GM21786 (cell line): Measurements from ENCODE around the gene YARS1.

Experiments used
- ATAC-seq: cut with Tn5 transposase; IDR thresholded peaks from one replicate; pipeline ENCODE4 v1.9.1; 2021; ENCODE audit not compliant: unreplicated experiment

Gene YARS1

DNA sequence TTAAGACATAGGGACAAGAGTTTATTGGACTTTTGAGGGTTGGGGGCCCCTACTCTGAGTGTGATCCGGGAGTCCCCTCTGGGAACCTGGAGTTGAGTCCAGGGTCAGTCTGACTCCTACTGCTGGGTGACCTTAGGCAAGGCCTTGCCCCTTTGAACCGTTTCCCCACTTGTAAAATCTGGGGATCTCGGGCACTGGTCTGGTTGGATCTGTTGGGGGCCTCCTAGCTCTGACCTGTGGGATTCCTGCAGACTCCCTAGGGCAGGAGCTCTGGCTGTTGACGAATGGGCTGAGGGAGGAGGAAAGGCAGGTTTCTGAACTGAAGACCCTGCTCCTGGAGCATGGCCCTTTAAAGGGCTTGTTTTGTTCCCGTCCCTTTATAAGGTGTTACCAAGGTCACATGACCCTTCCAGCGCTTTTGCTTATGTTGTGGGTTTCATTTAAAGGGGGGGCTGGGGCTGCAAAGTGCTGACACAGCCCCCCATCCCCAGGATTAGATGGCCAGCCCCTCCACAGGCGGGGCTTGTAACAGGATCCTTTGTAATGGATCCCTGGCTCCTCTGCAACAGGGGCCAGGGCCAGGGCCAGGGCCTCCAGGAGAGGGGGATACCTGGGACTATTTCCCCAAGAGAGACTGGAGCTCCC is 50.7 kb downstream of the YARS1 start:
- ATAC-seq, result no peak

GRCh38 chr1:32765570-32766327 is 51.4 kb downstream of the YARS1 start:
- ATAC-seq, result no peak

- ATAC-seq, result no peak
These were observed 52.2 kb downstream of the YARS1 start for GRCh38 chr1:32764826-32765569.

GRCh38 chr1:32763221-32763620 is 53.9 kb downstream of the YARS1 start:
- ATAC-seq, result no peak

DNA sequence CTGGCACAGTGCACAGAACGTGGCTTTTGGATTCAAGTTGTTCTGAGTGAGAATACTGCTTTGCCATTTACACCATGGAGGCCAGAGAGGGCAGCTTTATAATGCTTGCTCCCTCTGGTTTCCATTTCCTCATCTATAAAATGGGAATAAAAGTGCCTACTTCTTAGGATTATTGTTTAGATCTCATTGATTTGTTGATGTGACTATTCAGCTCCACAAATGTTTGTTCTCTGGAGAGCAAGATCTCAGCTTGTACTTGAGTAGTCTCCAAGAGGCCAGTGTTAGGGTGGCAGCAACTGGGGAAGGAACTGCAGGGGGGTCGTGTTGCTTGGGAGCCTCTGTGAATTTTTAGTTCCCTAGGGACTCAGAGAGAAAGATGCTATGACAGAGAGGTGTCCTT is 55.2 kb downstream of the YARS1 start:
- ATAC-seq, result no peak

- ATAC-seq, result no peak
These were observed 55.8 kb downstream of the YARS1 start for GRCh38 chr1:32761253-32761877.

DNA sequence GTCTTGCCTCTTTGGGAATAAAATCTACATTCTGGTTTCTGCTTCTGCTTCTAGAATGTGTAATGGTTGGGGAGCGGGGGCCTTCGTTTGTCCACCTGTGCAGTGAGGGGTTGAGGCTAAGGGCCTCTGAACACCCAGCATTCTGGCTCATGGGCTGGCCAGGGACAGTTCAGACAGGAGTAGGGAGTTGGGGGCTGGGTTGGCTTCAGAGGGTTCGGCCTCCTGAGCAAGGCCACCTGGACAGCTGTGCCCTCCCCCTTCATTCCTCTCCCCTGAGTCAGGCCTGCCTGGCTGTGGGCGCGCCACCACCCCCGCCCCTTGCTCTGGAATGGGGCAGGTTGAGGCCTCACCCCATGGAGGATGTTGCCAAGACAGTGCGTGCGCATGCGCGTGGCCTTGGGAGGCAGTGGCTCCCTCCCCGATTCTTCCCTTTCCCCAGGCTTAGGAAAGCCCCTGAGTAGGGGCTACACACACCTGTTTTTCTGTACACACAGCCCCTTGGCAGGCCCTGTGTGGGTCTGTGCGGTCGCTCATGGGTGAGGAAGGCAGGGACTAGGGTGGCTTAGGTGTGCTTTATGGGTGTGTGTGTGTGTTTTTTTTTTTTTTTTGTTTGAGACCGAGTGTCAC is 57.0 kb downstream of the YARS1 start:
- no peak for ATAC-seq

DNA sequence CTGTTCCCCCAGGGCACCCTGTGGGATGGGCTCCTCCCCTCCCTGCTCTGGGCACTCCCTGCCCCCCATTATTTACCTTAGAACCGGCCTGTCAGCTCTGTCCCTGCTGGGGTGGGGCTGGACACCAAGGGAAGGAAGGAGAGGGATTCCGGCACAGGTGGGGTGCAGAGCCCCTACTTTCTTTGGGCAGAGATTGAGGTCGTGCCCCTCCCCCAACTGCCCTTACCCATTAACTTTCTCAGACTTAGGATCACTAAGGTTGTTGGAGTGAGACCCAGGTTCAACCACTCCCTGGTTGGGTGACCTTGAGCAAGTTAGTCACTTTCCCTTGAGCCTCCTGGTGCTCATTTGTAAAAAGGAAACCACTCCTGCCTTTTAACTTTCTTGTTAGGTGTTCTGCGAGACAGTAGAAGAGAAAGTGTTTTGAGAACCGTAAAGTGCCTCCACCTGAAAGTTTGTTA is 57.6 kb downstream of the YARS1 start:
- ATAC-seq, result no peak

DNA sequence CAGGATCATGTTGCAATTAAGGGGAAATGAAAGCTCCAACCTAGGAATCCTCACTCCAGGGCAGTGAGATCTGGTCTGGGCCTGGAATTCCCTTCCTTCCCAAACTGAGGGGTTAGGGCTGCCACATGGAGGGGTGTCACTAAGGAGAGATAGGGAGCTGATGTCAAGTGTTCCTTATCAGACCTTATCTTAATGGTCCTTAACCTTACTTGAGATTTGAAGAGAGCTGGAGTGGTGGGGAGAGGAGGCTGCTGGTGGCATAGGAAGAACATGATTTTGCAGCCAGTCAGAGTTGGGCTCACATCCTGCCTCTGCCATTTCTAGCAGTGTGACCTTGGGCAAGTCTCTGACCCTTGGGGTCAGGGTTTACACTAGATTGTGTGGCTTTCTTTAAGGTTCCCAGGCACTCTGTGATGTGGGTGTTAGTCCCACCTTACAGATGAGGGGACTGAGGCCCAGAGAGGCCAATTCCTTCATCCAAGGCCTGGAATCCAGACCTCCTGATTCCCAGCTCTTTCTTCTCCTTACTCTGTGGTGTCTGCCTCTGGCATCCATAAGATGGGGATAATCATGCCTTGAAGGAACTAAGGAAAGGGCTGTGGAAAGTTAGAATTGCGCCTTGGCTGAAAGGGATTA is 58.2 kb downstream of the YARS1 start:
- ATAC-seq, result no peak

- no peak for ATAC-seq
These were observed 58.9 kb downstream of the YARS1 start for GRCh38 chr1:32758177-32758794.

- ATAC-seq, result no peak
These were observed 59.8 kb downstream of the YARS1 start for GRCh38 chr1:32757213-32757895.

GRCh38 chr1:32755810-32756159 is 61.4 kb downstream of the YARS1 start:
- ATAC-seq, result no peak

GRCh38 chr1:32755098-32755809 is 61.9 kb downstream of the YARS1 start:
- ATAC-seq, result no peak

DNA sequence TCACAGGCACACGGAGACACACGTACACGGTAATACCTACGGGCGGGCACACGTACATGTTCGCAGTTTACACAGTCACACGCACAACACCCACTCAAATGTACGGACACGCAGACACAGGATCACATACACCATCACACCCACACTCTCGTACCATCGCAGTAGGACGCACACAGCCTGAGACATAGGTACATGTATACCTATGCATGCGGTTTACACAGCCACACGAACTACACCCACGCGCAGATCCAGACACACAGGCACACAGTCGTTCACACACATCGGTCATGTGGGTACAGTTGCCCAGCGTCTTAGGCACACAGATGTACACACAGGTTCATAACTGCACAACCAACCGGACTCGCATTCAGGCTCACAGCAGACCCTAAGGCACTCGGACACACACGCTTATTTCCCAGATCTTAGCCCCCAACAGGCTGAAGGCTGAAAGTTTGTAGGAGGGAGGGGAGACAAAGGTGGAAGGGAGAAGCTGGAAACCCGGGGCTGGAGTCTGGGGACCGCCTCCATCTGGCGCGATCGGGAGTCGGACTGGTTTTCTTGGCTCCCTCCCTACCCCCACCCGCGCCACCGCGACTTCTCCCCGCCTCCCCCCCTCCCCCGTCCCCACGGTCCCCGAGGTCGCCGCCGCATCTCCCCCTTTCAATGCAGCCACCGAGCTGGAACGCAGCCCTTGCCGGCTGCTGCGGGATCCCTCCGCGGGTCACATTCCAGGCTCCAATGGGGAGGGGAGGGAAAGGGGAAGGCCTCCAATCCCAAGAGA is 62.7 kb downstream of the YARS1 start:
- ATAC-seq, result no peak

GRCh38 chr1:32753532-32754316 is 63.4 kb downstream of the YARS1 start:
- ATAC-seq, result peak; percentile 55

DNA sequence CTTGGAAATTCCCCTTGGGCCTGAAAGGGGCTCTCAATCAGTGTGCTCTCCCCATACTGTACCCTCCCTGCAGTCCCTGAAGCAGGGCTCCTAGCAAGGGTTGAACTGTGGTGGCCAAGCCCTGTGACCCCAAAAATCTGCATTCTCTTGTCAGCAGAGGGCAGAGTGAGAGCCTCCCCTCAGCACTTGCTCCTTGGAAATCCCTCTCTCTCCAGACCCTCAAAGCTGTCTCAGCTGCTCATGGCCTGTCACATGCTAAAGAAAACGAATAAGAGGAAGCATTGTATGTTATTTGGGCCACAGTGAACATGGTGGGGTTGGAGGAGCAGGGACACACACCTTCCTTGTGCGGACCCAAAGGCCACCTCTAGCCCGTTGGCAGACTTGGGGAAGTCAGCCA is 67.4 kb downstream of the YARS1 start:
- ATAC-seq, result no peak

- no peak for ATAC-seq
These were observed 67.8 kb downstream of the YARS1 start for GRCh38 chr1:32749332-32749731.
